ENCODE data around the gene USP28.
"Not testable (repeated sequence)": the region's sequence is repeated elsewhere in the genome, so short reads cannot be mapped to it uniquely, and the experiment has no call there.

Gene USP28

DNA sequence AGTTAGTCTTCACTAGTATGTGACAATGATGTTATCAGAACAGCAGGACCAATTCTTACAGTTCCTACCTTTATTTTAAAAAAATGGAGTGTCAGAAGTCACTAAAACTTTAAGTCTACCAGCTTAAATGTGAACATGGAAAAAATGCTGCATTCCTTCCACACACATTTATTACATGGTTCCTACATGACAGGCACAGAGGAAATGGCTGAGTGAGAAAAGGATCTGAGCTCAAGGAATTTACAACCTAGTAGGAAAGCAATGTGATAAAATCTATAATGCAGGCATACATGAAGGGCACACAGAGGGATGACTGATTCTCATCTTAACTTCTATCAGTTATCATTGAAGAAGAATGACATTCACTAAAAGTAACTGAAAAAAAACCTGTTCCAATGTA is 72.8 kb downstream of the USP28 start:
- no peak for FAIRE-seq
- no peak for TF ChIP-seq POLR2A (IDR thresholded peaks at IDR 0.05; ENCODE audit: low read depth, low read length)
- DNase-seq (ENCODE audit: insufficient read length, low spot score): no peak

DNA sequence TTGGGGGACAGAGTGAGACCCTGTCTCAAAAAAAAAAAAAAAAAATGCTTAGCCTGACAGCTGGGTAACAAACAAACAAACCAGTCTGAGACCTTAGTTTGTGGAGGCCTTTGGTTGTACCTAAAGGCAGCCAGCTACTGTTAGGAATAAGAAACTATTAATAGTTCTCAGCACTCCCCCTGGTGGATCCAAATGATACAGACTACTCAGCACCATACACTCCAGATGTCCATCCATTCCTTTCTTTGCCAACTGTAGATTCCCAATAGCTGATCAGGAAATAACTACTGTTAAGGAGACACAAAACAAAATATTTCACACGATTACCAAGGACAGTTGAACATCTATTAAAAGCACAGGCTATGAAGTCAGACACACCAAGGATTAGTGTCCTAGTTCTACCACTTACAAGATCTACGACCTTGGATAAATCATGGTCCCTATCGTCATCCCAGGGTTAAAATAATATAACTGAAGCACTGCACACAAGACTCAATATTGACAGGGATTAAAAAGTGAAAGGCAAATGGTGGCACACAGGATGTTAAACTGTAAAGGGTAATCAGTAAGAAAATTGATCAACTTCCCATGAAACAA is 78.6 kb downstream of the USP28 start:
- FAIRE-seq (no peak), DNase-seq (ENCODE audit: insufficient read length, low spot score) (peak; percentile 36)
- TF ChIP-seq POLR2A (IDR thresholded peaks at IDR 0.05; ENCODE audit: low read depth, low read length): no peak

DNA sequence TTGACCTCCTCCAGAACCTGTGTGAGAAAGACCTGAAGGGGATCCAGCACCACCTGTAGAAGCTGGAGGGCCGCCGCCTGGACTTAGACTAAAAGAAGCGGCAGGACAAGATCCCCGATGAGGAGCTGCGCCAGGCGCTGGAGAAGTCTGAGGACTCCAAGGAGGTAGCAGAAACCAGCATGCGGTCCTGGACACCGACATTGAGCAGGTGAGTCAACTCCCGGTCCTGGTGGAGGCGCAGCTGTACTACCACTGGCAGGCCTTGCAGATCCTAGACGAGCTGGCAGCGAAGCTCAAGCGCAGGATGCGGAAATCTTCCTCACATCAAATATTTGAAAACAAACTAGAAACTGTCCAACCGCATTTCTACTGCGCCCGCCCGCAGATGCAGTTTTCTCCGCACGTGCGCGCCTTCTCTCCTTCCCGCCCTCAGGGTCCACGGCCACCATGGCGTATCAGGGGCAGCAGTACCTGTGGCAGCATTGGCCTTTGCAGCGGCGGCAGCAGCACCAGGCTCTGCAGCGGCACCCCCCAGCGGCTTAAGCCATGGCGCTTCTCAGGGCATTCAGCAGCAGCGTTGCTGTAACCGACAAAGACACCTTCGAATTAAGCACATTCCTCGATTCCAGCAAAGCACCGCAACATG is 85.6 kb downstream of the USP28 start:
- TF ChIP-seq POLR2A (IDR thresholded peaks at IDR 0.05; ENCODE audit: low read depth, low read length): no peak
- FAIRE-seq: no peak
- no peak for DNase-seq (ENCODE audit: insufficient read length, low spot score)

DNA sequence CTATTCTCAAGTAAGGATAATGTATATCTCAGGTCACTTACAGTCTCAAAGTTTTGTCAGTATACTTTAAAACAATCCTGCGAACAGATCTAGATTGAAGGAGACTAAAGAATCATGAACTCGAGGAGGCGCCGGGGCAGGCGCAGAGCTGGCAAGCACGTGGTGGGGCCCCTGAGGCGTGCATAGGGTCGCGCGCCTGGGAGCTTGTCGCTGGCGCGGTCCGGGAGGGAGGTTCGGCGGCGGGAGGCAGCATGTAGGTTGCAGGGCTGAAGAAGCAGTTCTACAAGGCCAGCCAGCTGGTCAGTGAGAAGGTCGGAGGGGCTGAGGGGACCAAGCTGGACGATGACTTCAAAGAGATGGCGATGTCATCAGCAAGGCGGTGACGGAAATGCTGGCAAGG is 86.4 kb downstream of the USP28 start:
- FAIRE-seq; DNase-seq (ENCODE audit: insufficient read length, low spot score): not testable (repeated sequence)

DNA sequence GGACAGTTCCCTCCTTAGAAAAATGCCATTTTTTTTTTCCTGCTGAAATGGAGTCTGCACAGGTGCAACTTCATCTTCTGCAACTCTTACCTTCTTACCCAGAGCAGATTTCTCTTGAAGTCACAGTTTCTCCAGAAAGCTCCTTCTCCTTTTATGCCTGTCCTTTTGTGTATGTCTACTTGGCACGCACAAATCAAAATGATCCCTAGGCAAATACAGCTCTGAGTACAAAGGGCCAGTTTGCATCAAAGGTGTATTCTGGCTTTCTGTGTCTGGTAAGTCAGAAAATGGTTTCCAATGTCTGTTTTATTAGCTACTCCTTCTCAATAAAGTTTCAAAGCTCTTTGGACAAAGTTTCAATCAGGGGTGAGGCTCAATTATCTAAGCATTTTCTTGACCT is 93.2 kb downstream of the USP28 start:
- FAIRE-seq: no peak

DNA sequence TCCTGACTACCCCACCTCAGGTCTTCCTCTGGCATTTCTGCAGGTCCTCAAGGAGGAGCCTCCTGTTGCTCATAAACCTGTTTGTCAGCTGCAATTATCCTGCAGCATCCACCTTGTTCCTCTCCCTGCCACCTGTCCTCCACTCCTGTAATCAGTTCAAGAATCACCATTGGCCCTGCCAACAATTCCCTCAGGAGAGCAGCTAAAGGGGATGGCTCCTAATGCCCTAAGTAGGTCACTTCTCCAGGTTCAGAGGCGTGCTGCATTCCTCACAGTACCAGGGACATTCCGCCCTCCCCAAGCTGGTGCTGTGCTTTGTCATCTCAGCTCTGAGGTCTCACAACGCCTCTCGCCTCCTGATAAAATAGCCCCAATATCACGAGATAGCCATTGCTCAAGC is 93.7 kb downstream of the USP28 start:
- no peak for TF ChIP-seq POLR2A (IDR thresholded peaks at IDR 0.05; ENCODE audit: low read depth, low read length)
- no peak for DNase-seq (ENCODE audit: insufficient read length, low spot score)
- FAIRE-seq: no peak

More for the DNA sequence above, 93.2 kb downstream of the USP28 start:
- no peak for DNase-seq (ENCODE audit: insufficient read length, low spot score)
- TF ChIP-seq POLR2A (IDR thresholded peaks at IDR 0.05; ENCODE audit: low read depth, low read length): no peak

DNA sequence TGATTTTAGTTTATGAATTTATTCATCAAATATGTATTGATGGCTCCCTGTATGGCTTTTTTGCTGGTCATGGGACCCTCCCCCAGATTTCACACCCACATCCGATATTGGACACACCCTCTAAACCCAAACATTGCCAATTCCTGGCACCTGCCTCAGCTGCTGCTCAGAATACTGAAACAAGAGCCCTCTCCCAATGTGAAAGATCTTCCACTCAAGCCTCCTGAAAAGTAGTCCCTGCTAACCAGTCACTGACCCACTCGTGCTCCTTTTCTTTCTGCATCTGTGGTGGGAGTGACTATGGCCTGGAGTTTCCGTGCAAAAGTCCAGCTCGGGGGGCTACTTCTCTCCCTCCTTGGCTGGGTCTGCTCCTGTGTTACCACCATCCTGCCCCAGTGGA is 95.9 kb downstream of the USP28 start, which contains the start of gene CLDN25:
CLDN25 (plus strand) TSS at position 301 of the 400 bp plus-strand sequence; CDS start at position 301, 0 bp downstream.
- no peak for DNase-seq (ENCODE audit: insufficient read length, low spot score)
- no peak for FAIRE-seq
- no peak for TF ChIP-seq POLR2A (IDR thresholded peaks at IDR 0.05; ENCODE audit: low read depth, low read length)

DNA sequence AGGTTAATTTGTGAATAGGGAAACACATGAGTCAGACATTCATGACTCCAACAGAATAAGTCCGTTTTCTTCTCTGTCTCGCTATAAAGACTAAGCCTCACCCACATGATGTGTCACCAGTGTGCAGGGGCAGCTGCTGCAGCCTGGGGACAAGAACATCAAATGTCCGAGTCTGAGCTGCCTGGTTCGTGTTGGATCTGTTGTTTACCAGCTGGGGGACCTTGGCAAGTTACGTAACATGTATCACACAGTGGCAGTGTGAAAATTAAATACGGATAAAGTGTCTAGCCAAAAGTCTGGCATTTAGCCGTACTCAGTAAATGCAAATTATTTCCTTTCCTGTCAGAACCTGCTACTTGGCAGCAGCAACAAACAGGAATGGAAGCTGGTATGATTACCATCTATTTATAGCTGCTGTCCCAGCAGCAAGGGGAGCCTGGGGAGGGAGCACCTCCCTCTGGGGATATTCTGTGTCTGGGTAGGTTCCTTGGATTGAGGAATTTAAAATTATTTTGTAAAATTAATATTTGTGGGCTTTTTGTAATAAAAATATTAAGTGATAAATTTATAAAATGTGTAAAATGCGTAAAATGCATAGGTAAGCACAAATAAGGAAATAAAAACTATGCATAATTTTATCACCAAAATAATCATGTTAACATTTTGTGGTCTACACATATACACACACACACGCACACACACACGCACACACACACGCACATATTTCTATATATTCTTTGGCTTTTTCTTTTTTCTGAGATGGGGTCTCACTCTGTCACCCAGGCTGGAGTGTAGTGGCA is 97.1 kb downstream of the USP28 start:
- DNase-seq (ENCODE audit: insufficient read length, low spot score): peak; percentile 37
- FAIRE-seq: peak; percentile 30

DNA sequence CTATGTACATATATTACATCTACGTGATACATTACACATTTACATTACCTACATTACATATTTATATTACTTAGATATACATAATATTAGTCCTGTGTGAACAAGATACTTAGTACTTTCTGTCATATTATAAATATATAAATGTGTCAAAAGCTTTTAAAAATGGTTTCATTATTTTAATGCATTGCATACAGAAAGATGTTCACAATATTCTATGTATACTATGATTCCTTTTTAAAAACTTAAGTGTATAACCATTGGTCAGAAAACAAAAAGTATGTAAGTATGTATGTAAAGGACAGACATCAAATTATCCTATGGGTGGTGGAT is 101.2 kb downstream of the USP28 start:
- DNase-seq (ENCODE audit: insufficient read length, low spot score): no peak
- no peak for FAIRE-seq
- TF ChIP-seq POLR2A (IDR thresholded peaks at IDR 0.05; ENCODE audit: low read depth, low read length): no peak

More for the DNA sequence above, 97.1 kb downstream of the USP28 start:
- no peak for TF ChIP-seq POLR2A (IDR thresholded peaks at IDR 0.05; ENCODE audit: low read depth, low read length)

DNA sequence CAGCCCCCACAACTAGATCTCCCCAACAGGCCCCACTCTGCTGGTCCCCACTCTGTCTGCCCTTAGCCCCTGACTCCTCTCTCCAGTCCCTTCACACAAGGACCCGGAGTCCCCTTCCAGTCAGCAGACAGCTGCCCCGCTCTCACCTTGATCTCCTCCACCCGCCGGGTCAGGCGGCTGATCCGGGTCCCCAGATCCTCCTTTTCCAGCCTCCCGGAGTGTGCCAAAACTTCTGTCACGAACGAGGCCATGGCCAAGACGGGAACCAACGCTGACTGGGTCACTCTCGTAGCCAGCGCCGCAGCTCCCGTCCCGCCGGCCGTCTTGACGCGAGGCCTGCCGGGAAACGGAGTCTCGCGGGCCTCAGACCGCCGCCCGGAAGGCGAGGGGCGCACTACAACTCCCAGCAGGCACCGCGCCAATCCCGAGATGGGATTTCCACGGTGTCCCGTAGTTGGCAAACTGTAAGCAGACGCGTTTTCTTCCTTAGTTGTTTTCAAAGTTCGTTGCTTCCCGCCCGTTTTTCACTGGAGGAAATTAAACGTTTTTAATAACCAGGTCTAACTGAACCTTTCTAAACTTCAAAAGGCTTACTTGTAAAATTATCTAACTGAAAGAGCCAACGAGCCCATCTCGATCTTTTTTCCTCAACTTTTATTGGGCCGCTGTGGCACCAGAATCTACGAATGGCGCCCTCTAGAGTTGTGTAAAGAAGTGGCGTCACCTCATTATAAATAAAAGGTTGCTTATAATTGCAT is 101.8 kb downstream of the USP28 start, which contains the start of gene ZW10:
ZW10 (minus strand) TSS at position 277 of the 758 bp plus-strand sequence; CDS start at position 251, 26 bp downstream.
- DNase-seq (ENCODE audit: insufficient read length, low spot score) (peak; percentile 65), FAIRE-seq (peak; percentile 65)
- TF ChIP-seq POLR2A (IDR thresholded peaks at IDR 0.05; ENCODE audit: low read depth, low read length): peak; percentile 76

DNA sequence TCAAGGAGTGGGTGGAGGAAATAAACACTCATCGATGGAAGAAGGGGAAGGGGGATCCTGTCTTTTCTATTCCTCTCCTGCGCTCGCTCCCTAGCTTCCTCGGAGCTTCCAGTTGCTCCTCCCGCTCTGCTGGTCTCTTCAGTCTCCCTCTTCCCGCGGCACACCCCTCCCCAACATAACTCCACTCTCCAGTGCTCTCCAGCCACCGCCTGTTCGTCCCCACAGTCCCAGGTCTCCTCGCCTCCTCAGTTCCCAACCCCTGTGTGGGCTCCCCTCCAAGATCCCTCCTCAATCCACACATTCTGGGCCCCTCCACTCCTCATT is 102.3 kb downstream of the USP28 start:
- FAIRE-seq: no peak
- DNase-seq (ENCODE audit: insufficient read length, low spot score): no peak
- TF ChIP-seq POLR2A (IDR thresholded peaks at IDR 0.05; ENCODE audit: low read depth, low read length): no peak

DNA sequence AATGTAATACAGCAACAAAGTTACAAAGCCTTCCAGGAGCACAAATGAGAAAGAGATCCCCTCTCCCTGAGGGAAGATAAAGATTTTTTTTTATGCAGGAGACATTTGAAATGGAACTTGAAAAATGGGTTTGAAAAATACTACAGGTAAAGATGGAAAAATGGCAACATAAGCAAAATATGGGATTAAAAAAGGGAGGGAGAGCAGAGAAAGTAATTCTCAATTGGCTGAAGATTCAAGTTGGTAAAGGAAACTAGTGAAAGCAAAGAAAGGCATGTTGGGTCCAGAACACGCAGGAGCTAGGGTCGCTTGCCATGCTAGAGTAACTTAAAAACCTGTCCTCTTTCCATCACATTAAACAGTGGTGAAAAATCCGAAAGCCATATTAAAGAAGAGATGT is 103.4 kb downstream of the USP28 start:
- no peak for FAIRE-seq
- no peak for TF ChIP-seq POLR2A (IDR thresholded peaks at IDR 0.05; ENCODE audit: low read depth, low read length)

DNA sequence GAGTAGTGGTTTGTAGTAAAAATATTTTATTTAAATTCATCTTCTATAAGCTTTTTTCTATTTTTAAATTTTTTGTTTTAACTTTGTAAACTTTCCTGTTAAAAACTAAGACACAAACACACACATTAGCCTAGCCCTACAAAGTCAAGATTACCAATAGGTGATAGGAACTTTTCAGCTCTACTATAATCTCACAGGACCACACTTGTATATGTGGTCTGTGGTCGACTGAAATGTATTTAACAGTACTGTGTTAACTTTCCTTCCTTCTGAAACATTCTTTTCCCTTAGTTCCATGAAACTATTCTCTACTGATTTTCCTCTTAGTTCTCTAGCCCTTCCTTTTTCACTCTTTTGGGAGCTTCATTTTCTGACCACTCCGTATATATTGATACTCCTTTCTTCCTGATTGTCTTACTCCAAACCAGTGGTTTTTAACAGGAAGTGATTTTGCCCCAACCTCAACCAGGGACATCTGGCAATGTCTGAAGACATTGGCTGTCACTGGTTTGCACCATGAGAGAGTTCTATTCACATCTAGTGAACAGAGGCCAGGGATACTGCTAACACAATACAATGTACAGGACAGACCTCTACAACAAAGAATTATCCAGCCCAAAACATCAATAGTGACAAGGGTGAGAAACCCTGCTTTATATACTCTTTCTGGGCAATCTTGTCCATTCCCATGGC is 110.7 kb downstream of the USP28 start:
- TF ChIP-seq POLR2A (IDR thresholded peaks at IDR 0.05; ENCODE audit: low read depth, low read length): no peak
- no peak for DNase-seq (ENCODE audit: insufficient read length, low spot score)
- FAIRE-seq: no peak

More for the DNA sequence above, 103.4 kb downstream of the USP28 start:
- no peak for DNase-seq (ENCODE audit: insufficient read length, low spot score)

DNA sequence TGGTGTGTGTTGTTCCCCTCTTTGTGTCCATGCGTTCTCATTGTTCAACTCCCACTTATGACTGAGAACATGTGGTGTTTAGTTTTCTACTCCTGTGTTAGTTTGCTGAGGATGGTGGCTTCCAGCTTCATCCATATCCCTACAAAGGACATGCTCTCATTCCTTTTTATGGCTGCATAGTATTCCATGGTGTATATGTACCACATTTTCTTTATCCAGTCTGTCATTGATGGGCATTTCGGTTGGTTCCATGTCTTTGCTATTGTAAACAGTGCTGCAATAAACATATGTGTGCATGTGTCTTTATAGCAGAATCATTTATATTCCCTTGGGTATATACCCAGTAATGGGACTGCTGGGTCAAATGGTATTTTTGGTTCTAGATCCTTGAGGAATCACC is 112.3 kb downstream of the USP28 start:
- DNase-seq (ENCODE audit: insufficient read length, low spot score); FAIRE-seq: not testable (repeated sequence)

Data from H54 (cell line).